ENCODE measurements around the gene CTNNA3.

DNA sequence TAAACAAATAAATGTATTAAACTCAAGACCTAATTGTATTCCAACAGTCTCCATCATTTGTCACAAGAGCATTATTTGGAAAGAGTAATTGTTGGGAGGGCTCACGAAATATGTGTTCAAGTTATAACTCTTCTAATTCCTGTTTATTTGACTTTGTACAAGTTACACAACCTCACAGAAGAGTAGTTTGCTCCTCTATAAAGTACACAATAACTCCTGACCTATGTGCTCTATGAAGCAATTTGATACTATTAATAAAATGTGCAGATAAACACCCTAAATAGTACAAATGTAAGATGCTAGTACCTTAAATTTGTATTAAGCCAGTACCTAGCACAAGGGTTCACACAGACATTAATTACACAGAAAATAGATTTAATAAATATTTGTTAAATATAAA is 484.3 kb downstream of the CTNNA3 start:
- TF ChIP-seq CEBPB (IDR thresholded peaks at IDR 0.05; ENCODE audit: low read depth) (no peak), EZH2phosphoT487 (IDR thresholded peaks at IDR 0.05; ENCODE audit: borderline replicate concordance) (no peak)
